Measurements from ENCODE around the gene EP300. TPM values are rescaled to one million over a fixed set of nuclear protein-coding genes. Genes with fewer than 3 reads are reported as not detected.

EP300 gene
- total RNA-seq, 1 donor from 2014 or later = 115 TPM

DNA sequence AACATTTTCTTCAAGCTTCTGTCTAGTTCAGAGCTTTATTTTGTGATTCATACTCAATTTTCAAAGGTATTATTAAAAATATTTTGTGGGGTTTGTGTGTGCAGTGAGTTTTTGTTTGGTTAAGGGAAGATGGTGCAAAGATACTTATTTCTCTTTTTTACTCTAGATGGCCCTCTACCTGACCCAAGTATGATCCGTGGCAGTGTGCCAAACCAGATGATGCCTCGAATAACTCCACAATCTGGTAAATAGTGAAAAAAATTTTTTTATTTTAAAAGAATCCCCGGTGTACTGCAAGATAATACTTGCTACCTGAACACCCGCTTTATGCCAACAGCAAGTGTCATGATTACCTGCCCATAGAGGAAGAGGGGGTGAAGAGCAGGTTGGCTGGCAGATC, 54.2 kb downstream of the EP300 start:
- H3K27me3 Mint-ChIP-seq (ENCODE audit: unreplicated experiment) = peaks cover 3% of the 10 kb centered on the region
- no peaks in the 10 kb centered on the region for H3K4me1 Mint-ChIP-seq (ENCODE audit: unreplicated experiment)
- no peak for DNase-seq (ENCODE audit: low spot score)
- no peak overlapping the region for H3K27ac Mint-ChIP-seq (ENCODE audit: unreplicated experiment)
- TF ChIP-seq, protein P1, sequence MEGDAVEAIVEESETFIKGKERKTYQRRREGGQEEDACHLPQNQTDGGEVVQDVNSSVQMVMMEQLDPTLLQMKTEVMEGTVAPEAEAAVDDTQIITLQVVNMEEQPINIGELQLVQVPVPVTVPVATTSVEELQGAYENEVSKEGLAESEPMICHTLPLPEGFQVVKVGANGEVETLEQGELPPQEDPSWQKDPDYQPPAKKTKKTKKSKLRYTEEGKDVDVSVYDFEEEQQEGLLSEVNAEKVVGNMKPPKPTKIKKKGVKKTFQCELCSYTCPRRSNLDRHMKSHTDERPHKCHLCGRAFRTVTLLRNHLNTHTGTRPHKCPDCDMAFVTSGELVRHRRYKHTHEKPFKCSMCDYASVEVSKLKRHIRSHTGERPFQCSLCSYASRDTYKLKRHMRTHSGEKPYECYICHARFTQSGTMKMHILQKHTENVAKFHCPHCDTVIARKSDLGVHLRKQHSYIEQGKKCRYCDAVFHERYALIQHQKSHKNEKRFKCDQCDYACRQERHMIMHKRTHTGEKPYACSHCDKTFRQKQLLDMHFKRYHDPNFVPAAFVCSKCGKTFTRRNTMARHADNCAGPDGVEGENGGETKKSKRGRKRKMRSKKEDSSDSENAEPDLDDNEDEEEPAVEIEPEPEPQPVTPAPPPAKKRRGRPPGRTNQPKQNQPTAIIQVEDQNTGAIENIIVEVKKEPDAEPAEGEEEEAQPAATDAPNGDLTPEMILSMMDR (IDR thresholded peaks at IDR 0.05; ENCODE audit: unreplicated experiment) = no peak
- peak overlapping the region; percentile 69 for H3K4me3 Mint-ChIP-seq (ENCODE audit: unreplicated experiment)
- H3K9me3 Mint-ChIP-seq (ENCODE audit: unreplicated experiment) = no peaks in the 10 kb centered on the region
- H3K36me3 Mint-ChIP-seq (ENCODE audit: low read depth, unreplicated experiment) = peaks cover 61% of the 10 kb centered on the region

DNA sequence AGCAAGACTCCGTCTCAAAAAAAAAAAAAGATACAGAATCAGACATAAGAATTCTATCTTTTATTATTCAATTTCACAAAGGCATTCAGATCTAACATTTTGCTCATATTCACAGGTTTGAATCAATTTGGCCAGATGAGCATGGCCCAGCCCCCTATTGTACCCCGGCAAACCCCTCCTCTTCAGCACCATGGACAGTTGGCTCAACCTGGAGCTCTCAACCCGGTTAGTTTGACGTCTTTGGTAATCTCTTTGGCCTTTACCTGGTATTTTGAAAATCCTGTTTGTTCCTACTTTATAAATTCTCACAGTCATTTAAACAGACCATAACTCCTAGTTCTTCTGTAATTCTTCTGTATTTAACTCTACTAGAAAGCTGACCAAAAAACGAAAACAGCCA, 55.3 kb downstream of the EP300 start:
- H3K4me1 Mint-ChIP-seq (ENCODE audit: unreplicated experiment) = no peaks in the 10 kb centered on the region
- peaks cover 50% of the 10 kb centered on the region for H3K36me3 Mint-ChIP-seq (ENCODE audit: low read depth, unreplicated experiment)
- H3K27ac Mint-ChIP-seq (ENCODE audit: unreplicated experiment) = no peak overlapping the region
- TF ChIP-seq, protein P1 (IDR thresholded peaks at IDR 0.05; ENCODE audit: unreplicated experiment) = no peak
- peak overlapping the region; percentile 24 for H3K4me3 Mint-ChIP-seq (ENCODE audit: unreplicated experiment)
- no peaks in the 10 kb centered on the region for H3K9me3 Mint-ChIP-seq (ENCODE audit: unreplicated experiment)
- no peak for DNase-seq (ENCODE audit: low spot score)
- peaks cover 3% of the 10 kb centered on the region for H3K27me3 Mint-ChIP-seq (ENCODE audit: unreplicated experiment)

DNA sequence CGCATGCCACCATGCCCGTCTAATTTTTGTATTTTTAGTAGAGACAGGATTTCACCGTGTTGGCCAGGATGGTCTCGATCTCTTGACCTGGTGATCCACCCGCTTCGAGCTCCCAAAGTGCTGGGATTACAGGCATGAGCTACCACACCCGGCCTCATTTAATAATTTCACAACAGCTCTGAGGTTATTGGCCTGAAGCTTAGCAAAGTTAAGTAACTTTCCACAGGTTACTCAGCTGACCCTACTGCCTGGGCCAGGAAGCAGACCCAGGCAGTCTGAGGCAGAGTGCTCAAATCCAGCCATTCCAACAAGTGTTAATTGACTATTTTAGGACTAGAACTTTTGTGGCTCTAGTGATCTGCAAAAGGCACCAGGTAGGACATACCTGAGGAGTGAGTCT, 60.5 kb downstream of the EP300 start:
- Mint-ChIP-seq H3K4me1 (ENCODE audit: unreplicated experiment) (no peaks in the 10 kb centered on the region), H3K36me3 (ENCODE audit: low read depth, unreplicated experiment) (peaks cover 56% of the 10 kb centered on the region), H3K27me3 (ENCODE audit: unreplicated experiment) (peaks cover 3% of the 10 kb centered on the region), H3K27ac (ENCODE audit: unreplicated experiment) (no peak overlapping the region), H3K4me3 (ENCODE audit: unreplicated experiment) (no peak overlapping the region), H3K9me3 (ENCODE audit: unreplicated experiment) (no peaks in the 10 kb centered on the region)
- TF ChIP-seq, protein P1 (IDR thresholded peaks at IDR 0.05; ENCODE audit: unreplicated experiment) = no peak
- DNase-seq (ENCODE audit: low spot score) = no peak

DNA sequence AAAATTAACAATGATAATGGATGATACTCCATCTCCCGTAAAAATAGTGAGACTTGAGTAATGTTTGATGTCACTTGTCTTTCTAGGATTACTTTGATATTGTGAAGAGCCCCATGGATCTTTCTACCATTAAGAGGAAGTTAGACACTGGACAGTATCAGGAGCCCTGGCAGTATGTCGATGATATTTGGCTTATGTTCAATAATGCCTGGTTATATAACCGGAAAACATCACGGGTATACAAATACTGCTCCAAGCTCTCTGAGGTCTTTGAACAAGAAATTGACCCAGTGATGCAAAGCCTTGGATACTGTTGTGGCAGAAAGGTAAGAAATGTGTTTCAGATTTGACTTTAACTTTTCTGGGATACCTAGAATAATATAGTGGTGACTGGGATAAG, 64.7 kb downstream of the EP300 start:
- DNase-seq (ENCODE audit: low spot score) = no peak
- no peaks in the 10 kb centered on the region for H3K9me3 Mint-ChIP-seq (ENCODE audit: unreplicated experiment)
- no peaks in the 10 kb centered on the region for H3K4me1 Mint-ChIP-seq (ENCODE audit: unreplicated experiment)
- no peak overlapping the region for H3K4me3 Mint-ChIP-seq (ENCODE audit: unreplicated experiment)
- TF ChIP-seq, protein P1 (IDR thresholded peaks at IDR 0.05; ENCODE audit: unreplicated experiment) = no peak
- H3K36me3 Mint-ChIP-seq (ENCODE audit: low read depth, unreplicated experiment) = peaks cover 56% of the 10 kb centered on the region
- no peak overlapping the region for H3K27ac Mint-ChIP-seq (ENCODE audit: unreplicated experiment)
- H3K27me3 Mint-ChIP-seq (ENCODE audit: unreplicated experiment) = peaks cover 2% of the 10 kb centered on the region

DNA sequence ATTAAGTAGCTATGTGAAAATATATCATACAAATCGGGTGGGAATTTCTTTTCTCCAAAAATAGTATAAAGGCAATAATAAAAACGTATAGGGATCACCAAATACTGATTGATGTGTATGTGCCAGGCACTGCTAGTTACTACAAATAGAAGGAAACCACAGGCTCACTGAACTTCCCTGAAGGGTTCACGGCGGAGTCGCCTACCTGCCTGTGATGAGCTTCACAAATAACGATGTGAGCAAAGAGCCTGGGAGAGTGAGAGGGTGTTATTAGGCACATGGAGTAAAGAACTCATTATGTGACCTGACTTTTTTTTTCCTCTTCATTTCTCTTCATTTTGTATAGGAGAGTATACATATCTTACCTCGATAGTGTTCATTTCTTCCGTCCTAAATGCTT, 76.8 kb downstream of the EP300 start:
- Mint-ChIP-seq H3K27me3 (ENCODE audit: unreplicated experiment) (no peaks in the 10 kb centered on the region), H3K4me3 (ENCODE audit: unreplicated experiment) (no peak overlapping the region), H3K36me3 (ENCODE audit: low read depth, unreplicated experiment) (peaks cover 33% of the 10 kb centered on the region), H3K4me1 (ENCODE audit: unreplicated experiment) (no peaks in the 10 kb centered on the region), H3K9me3 (ENCODE audit: unreplicated experiment) (no peaks in the 10 kb centered on the region), H3K27ac (ENCODE audit: unreplicated experiment) (no peak overlapping the region)
- no peak for DNase-seq (ENCODE audit: low spot score)
- TF ChIP-seq, protein P1 (IDR thresholded peaks at IDR 0.05; ENCODE audit: unreplicated experiment) = no peak
